A549 (cell line): Measurements from ENCODE around the gene PRKD1.

ENCODE experiments used
- CHD2 ChIP-seq: fragments of 150-350 bp; IDR thresholded peaks from 2 replicates; pipeline ENCODE4 v1.6.1; 2014; ENCODE audit warnings: low read length; ENCODE audit not compliant: partially characterized antibody
- CTCF ChIP-seq: fragments of >200 bp; sonication (Bioruptor Twin); formaldehyde crosslinking; IDR thresholded peaks from 3 replicates; pipeline ENCODE4 v1.5.1; 2016
- EHF ChIP-seq: fragments of 250-450 bp; sonication (Bioruptor Pico); IDR thresholded peaks from 2 replicates; pipeline ENCODE4 v1.5.0; 2020; ENCODE audit warnings: mild to moderate bottlenecking
- FOSL2 ChIP-seq, 2 experiments: fragments of 450-650 bp in 1 of 2; fragments of >200 bp in 1 of 2; sonication (Bioruptor Twin) in 1 of 2; formaldehyde crosslinking; IDR thresholded peaks; 2 replicates each; pipeline versions ENCODE4 v1.5.0 to v1.6.1; 2016 to 2020; ENCODE audit warnings: mild to moderate bottlenecking in 1 of 2, moderate library complexity in 1 of 2
- KDM5A ChIP-seq: fragments of 200-600 bp; sonication (generic); IDR thresholded peaks from 2 replicates; pipeline ENCODE4 v1.6.1; 2016; ENCODE audit warnings: antibody characterized with exemption, mild to moderate bottlenecking
- MAZ ChIP-seq: fragments of 150-350 bp; IDR thresholded peaks from 2 replicates; pipeline ENCODE4 v1.6.1; 2014; ENCODE audit warnings: antibody characterized with exemption, low read depth, low read length, borderline replicate concordance
- NFE2L2 ChIP-seq: fragments of 150-350 bp; conservative IDR thresholded peaks from 2 replicates; pipeline ENCODE4 v1.6.1; 2014; ENCODE audit warnings: low read length
- POLR2A ChIP-seq: IDR thresholded peaks from 2 replicates; pipeline ENCODE4 v1.6.1; 2012; ENCODE audit warnings: mild to moderate bottlenecking, low read length
- RFX5 ChIP-seq: fragments of 450-650 bp; IDR thresholded peaks from 2 replicates; pipeline ENCODE4 v1.7.1; 2014; ENCODE audit warnings: antibody characterized with exemption, mild to moderate bottlenecking, moderate library complexity
- SMC3 ChIP-seq: fragments of >200 bp; sonication (Bioruptor Twin); formaldehyde crosslinking; IDR thresholded peaks from 3 replicates; pipeline ENCODE4 v1.6.1; 2018; ENCODE audit warnings: inconsistent platforms
- SREBF2 ChIP-seq: fragments of 450-650 bp; IDR thresholded peaks from 2 replicates; pipeline ENCODE4 v1.6.1; 2014; ENCODE audit warnings: mild to moderate bottlenecking, moderate library complexity
- ZNF302 ChIP-seq: fragments of 250-450 bp; sonication (Bioruptor Pico); IDR thresholded peaks from 2 replicates; pipeline ENCODE4 v1.9.0; 2021; ENCODE audit warnings: inconsistent platforms, mild to moderate bottlenecking, moderate library complexity
- TF ChIP-seq, protein P1 (sequence below): fragments of 200-600 bp; sonication (generic); IDR thresholded peaks from 2 replicates; pipeline ENCODE4 v1.6.1; 2016; ENCODE audit warnings: antibody characterized with exemption, mild to moderate bottlenecking, moderate library complexity

- TF ChIP-seq ZNF302 (CRISPR knock-in tag) (no peak), CTCF (no peak), SMC3 (no peak), POLR2A (no peak), CHD2 (no peak), SREBF2 (no peak), NFE2L2 (no peak), KDM5A (no peak), EHF (CRISPR knock-in tag) (no peak), FOSL2 (IDR thresholded peaks at IDR 0.05) (no peak), FOSL2 (CRISPR knock-in tag; IDR thresholded peaks at IDR 0.05) (no peak), RFX5 (no peak), MAZ (no peak)
- TF ChIP-seq, protein P1, sequence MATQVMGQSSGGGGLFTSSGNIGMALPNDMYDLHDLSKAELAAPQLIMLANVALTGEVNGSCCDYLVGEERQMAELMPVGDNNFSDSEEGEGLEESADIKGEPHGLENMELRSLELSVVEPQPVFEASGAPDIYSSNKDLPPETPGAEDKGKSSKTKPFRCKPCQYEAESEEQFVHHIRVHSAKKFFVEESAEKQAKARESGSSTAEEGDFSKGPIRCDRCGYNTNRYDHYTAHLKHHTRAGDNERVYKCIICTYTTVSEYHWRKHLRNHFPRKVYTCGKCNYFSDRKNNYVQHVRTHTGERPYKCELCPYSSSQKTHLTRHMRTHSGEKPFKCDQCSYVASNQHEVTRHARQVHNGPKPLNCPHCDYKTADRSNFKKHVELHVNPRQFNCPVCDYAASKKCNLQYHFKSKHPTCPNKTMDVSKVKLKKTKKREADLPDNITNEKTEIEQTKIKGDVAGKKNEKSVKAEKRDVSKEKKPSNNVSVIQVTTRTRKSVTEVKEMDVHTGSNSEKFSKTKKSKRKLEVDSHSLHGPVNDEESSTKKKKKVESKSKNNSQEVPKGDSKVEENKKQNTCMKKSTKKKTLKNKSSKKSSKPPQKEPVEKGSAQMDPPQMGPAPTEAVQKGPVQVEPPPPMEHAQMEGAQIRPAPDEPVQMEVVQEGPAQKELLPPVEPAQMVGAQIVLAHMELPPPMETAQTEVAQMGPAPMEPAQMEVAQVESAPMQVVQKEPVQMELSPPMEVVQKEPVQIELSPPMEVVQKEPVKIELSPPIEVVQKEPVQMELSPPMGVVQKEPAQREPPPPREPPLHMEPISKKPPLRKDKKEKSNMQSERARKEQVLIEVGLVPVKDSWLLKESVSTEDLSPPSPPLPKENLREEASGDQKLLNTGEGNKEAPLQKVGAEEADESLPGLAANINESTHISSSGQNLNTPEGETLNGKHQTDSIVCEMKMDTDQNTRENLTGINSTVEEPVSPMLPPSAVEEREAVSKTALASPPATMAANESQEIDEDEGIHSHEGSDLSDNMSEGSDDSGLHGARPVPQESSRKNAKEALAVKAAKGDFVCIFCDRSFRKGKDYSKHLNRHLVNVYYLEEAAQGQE = no peak
Measured at GRCh38 chr14:29782041-29782440, 145.6 kb downstream of the PRKD1 start.
